Gastroesophageal sphincter (tissue), 3 donors: Measurements from ENCODE around the gene PRKG1.

Experiments used
- POLR2A ChIP-seq, 2 donors: fragments of 450-650 bp; IDR thresholded peaks; one replicate each; pipeline ENCODE4 v1.6.1; 2017; ENCODE audit warnings: antibody characterized with exemption in 2 of 2, mild to moderate bottlenecking in 2 of 2, moderate library complexity in 1 of 2
- POLR2AphosphoS5 ChIP-seq: sonication (generic); formaldehyde crosslinking; IDR thresholded peaks from one replicate; pipeline ENCODE4 v1.6.1; 2017; ENCODE audit warnings: antibody characterized with exemption
- TF ChIP-seq, protein P1 (sequence below), 4 experiments: fragments of 200-600 bp in 2 of 4; fragments of 450-650 bp in 2 of 4; sonication (generic) in 1 of 4; IDR thresholded peaks; one replicate each; pipeline ENCODE4 v1.5.1; 2017 to 2019; ENCODE audit warnings: antibody characterized with exemption in 4 of 4, mild to moderate bottlenecking in 2 of 4, moderate library complexity in 2 of 4

DNA sequence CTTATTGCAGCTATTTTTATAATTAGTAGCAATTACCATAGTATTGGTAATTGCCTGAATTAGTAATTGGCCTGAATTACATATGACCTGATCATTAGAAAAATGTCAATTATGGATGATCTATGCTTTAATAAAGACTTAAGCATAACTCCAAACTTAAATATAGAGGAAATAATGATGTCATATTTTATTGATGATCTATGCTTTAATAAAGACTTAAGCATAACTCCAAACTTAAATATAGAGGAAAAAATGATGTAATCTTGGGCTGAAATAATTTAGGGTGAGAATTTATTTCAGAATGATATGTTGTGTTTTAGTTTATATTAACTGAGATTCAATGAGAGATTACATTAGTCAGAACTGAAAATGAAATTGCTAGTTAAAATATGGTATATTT is 973.8 kb downstream of the PRKG1 start:
- TF ChIP-seq, protein P1, sequence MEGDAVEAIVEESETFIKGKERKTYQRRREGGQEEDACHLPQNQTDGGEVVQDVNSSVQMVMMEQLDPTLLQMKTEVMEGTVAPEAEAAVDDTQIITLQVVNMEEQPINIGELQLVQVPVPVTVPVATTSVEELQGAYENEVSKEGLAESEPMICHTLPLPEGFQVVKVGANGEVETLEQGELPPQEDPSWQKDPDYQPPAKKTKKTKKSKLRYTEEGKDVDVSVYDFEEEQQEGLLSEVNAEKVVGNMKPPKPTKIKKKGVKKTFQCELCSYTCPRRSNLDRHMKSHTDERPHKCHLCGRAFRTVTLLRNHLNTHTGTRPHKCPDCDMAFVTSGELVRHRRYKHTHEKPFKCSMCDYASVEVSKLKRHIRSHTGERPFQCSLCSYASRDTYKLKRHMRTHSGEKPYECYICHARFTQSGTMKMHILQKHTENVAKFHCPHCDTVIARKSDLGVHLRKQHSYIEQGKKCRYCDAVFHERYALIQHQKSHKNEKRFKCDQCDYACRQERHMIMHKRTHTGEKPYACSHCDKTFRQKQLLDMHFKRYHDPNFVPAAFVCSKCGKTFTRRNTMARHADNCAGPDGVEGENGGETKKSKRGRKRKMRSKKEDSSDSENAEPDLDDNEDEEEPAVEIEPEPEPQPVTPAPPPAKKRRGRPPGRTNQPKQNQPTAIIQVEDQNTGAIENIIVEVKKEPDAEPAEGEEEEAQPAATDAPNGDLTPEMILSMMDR (IDR thresholded peaks at IDR 0.05), result no peak
- TF ChIP-seq POLR2A (IDR thresholded peaks at IDR 0.05) (no peak), POLR2AphosphoS5 (no peak)
